Muscle layer of duodenum (tissue), 2 donors: ENCODE measurements around the gene CLTA.
A peak's percentile ranks its signal among the peaks of the same experiment; 100 is the strongest.

ENCODE experiments used
- H3K27ac ChIP-seq: one replicate; pipeline ENCODE4 v1.7.0; 2013; ENCODE audit warnings: mild to moderate bottlenecking, low read length
- H3K27me3 ChIP-seq: one replicate; pipeline ENCODE4 v1.7.0; 2013; ENCODE audit warnings: low read depth, mild to moderate bottlenecking, control low read depth, low read length
- H3K36me3 ChIP-seq, 2 donors: one replicate each; pipeline ENCODE4 v1.7.0; 2013; ENCODE audit warnings: low read length in 2 of 2, control low read depth in 1 of 2, mild to moderate bottlenecking in 1 of 2; ENCODE audit not compliant: insufficient read depth in 2 of 2, control insufficient read depth in 1 of 2
- H3K4me1 ChIP-seq, 2 donors: one replicate each; pipeline ENCODE4 v1.7.0; 2013; ENCODE audit warnings: low read length in 2 of 2, mild to moderate bottlenecking in 2 of 2, control low read depth in 1 of 2, moderate library complexity in 1 of 2; ENCODE audit not compliant: insufficient read depth in 2 of 2, control insufficient read depth in 1 of 2
- H3K4me3 ChIP-seq, 2 donors: one replicate each; pipeline ENCODE4 v1.7.0; 2013; ENCODE audit warnings: low read length in 2 of 2, low read depth in 1 of 2, mild to moderate bottlenecking in 1 of 2
- H3K9me3 ChIP-seq, 2 donors: one replicate each; pipeline ENCODE4 v1.7.0; 2013; ENCODE audit warnings: low read length in 2 of 2, control low read depth in 1 of 2, mild to moderate bottlenecking in 1 of 2; ENCODE audit not compliant: control insufficient read depth in 1 of 2
- donor health status: healthy.

The CLTA gene

GRCh38 chr9:36191290-36191645 lies 547 bp downstream of the CLTA start:
- peak overlapping the region; percentile 84 to 95 for H3K4me3 ChIP-seq
- H3K9me3 ChIP-seq: no peaks in the 10 kb centered on the region
- peak overlapping the region; percentile 93 for H3K27ac ChIP-seq
- peaks cover 23 to 41% of the 10 kb centered on the region in 2 donors for H3K4me1 ChIP-seq
- H3K36me3 ChIP-seq: no peaks in the 10 kb centered on the region
- no peaks in the 10 kb centered on the region for H3K27me3 ChIP-seq

GRCh38 chr9:36191686-36192085 lies 965 bp downstream of the CLTA start:
- Histone ChIP-seq H3K27me3 (no peaks in the 10 kb centered on the region), H3K36me3 (no peaks in the 10 kb centered on the region), H3K4me1 (peaks cover 23 to 41% of the 10 kb centered on the region in 2 donors), H3K9me3 (no peaks in the 10 kb centered on the region), H3K27ac (peak overlapping the region; percentile 93), H3K4me3 (peak overlapping the region; percentile 84 to 95)

DNA sequence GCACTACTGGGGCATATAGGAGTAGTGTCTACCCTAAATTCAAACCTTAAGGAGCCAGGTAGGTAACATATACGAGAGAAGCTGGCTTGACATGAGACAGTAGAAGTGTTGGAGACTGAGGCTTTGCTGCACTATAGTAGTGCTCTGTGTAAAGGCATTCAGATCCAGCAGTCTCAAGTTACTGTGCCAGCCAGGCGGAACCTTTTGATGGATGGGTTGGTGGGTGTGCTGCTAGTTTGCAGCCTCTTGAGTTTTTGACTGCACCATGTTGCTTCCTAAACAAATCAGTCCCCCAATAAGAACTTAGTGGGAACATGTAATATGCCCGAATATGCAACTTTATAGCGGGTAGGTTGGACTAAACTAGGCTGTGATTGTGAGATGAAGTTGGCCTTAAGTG lies 1.5 kb downstream of the CLTA start:
- Histone ChIP-seq H3K27me3 (no peaks in the 10 kb centered on the region), H3K36me3 (no peaks in the 10 kb centered on the region), H3K27ac (peak overlapping the region; percentile 93), H3K4me1 (peaks cover 23 to 41% of the 10 kb centered on the region in 2 donors), H3K9me3 (no peaks in the 10 kb centered on the region), H3K4me3 (peak overlapping the region; percentile 84 to 95)

DNA sequence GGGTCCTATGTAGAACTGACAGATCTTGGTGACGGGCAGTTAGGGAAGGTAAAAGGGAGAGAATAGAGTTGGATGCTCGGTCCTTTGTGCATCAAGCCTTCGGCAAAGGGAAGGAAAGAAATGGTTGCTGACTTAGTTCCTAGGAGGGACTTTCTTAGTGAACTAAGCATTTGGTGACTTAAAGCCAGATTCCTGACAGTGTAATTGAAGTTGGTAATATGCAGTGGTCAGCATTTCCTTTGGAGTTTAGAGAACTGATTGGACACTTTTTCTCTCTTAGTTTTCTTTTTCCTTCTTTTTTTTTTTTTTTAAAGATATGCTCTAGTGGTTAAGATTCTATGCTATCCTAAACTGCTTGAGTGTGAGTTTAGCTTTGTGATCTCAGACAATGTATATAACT lies 2.3 kb downstream of the CLTA start:
- no peaks in the 10 kb centered on the region for H3K27me3 ChIP-seq
- no peak overlapping the region for H3K27ac ChIP-seq
- peaks cover 0 to 5% of the 10 kb centered on the region in 2 donors for H3K36me3 ChIP-seq
- no peaks in the 10 kb centered on the region for H3K9me3 ChIP-seq
- H3K4me3 ChIP-seq: peak overlapping the region; percentile 84 to 95
- peaks cover 23 to 41% of the 10 kb centered on the region in 2 donors for H3K4me1 ChIP-seq

- peaks cover 5 to 15% of the 10 kb centered on the region in 2 donors for H3K36me3 ChIP-seq
- H3K4me1 ChIP-seq: peaks cover 23 to 41% of the 10 kb centered on the region in 2 donors
- H3K27me3 ChIP-seq: no peaks in the 10 kb centered on the region
- H3K9me3 ChIP-seq: no peaks in the 10 kb centered on the region
- no peak overlapping the region for H3K27ac ChIP-seq
- H3K4me3 ChIP-seq: no peak overlapping the region
Measured at GRCh38 chr9:36194326-36195000, 3.7 kb downstream of the CLTA start.

- Histone ChIP-seq H3K27me3 (no peaks in the 10 kb centered on the region), H3K4me3 (no peak overlapping the region), H3K36me3 (peaks cover 82 to 83% of the 10 kb centered on the region in 2 donors), H3K4me1 (peaks cover 4 to 17% of the 10 kb centered on the region in 2 donors), H3K27ac (no peak overlapping the region), H3K9me3 (no peaks in the 10 kb centered on the region)
Measured at GRCh38 chr9:36204906-36205547, 14.3 kb downstream of the CLTA start.

GRCh38 chr9:36207016-36207415 lies 16.3 kb downstream of the CLTA start:
- H3K36me3 ChIP-seq: peaks cover 73 to 83% of the 10 kb centered on the region in 2 donors

GRCh38 chr9:36207546-36208012 lies 16.9 kb downstream of the CLTA start:
- Histone ChIP-seq H3K27ac (no peak overlapping the region), H3K36me3 (peaks cover 73 to 83% of the 10 kb centered on the region in 2 donors), H3K27me3 (no peaks in the 10 kb centered on the region), H3K4me1 (peaks cover 4 to 28% of the 10 kb centered on the region in 2 donors), H3K9me3 (no peaks in the 10 kb centered on the region), H3K4me3 (no peak overlapping the region)

More at GRCh38 chr9:36207016-36207415, 16.3 kb downstream of the CLTA start:
- peaks cover 4 to 28% of the 10 kb centered on the region in 2 donors for H3K4me1 ChIP-seq
- no peaks in the 10 kb centered on the region for H3K27me3 ChIP-seq
- H3K4me3 ChIP-seq: no peak overlapping the region
- H3K9me3 ChIP-seq: no peaks in the 10 kb centered on the region
- H3K27ac ChIP-seq: no peak overlapping the region

DNA sequence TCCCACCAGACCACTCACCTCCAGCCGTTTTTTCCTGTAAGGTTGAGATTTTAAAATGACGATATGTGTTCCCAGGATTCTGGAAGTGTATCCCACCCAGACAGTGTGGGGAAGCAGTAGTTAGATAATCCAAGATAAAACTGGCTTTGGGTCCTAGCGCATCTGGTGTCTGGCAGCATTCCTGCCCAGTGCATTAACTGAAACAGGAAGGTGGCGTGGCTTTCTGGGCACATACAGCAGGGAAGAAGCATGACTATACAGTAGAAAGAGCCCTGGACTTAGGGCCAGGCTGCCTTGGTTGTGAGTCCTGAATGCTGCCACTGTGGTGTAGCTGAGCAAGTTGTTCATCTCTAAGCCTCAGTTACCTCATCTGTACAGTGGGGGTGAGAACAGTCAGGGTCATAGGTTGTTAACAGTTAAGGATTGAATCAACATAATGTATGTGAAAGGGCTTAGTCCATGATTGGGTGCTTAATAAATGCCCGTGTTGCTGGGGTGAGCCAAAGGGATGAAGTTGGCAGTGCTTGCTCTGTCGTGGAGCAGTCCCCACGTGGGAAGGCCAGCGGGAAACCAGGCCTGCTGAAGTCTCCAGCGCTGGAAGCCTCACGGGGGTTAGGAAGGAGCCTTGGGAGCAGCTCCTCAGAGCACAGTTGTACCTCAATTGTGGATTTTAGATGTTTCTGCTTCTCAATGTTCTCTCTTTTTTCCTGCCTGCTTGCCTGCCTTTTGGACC lies 18.0 kb downstream of the CLTA start:
- Histone ChIP-seq H3K27ac (no peak overlapping the region), H3K4me3 (no peak overlapping the region), H3K4me1 (peaks cover 4 to 28% of the 10 kb centered on the region in 2 donors), H3K36me3 (peaks cover 74 to 86% of the 10 kb centered on the region in 2 donors), H3K27me3 (no peaks in the 10 kb centered on the region), H3K9me3 (no peaks in the 10 kb centered on the region)

DNA sequence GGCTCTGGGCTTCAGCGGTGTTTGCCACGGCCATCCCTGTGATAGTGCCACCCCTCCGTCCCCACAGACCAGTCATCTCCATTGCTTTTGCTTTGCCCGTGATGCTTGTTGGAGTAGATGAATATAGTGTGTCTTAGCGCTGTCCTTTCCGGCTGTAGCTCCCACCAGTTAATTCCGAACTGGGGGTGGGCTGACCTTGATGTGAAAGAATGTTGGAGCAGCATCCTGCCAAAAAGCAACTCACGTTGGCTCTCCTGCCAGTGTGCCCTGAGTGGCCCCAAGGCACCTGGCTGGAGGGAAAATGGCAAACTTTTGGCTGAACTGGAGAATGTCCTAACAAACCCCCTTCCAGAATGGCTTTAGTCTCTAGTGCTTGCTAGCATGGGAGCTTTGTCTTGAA lies 20.0 kb downstream of the CLTA start:
- Histone ChIP-seq H3K36me3 (peaks cover 56 to 73% of the 10 kb centered on the region in 2 donors), H3K9me3 (no peaks in the 10 kb centered on the region), H3K27ac (no peak overlapping the region), H3K4me3 (no peak overlapping the region), H3K4me1 (peaks cover 4 to 42% of the 10 kb centered on the region in 2 donors), H3K27me3 (no peaks in the 10 kb centered on the region)

DNA sequence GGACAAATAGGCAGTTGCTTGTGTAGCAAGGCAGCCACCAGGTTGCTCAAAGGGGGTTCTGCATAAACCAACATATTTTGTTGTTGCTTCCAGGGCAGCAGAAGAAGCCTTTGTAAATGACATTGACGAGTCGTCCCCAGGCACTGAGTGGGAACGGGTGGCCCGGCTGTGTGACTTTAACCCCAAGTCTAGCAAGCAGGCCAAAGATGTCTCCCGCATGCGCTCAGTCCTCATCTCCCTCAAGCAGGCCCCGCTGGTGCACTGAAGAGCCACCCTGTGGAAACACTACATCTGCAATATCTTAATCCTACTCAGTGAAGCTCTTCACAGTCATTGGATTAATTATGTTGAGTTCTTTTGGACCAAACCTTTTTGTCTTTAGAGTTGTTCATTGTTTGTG lies 20.8 kb downstream of the CLTA start:
- H3K9me3 ChIP-seq: no peaks in the 10 kb centered on the region
- H3K27ac ChIP-seq: no peak overlapping the region
- H3K4me3 ChIP-seq: no peak overlapping the region
- peaks cover 49 to 71% of the 10 kb centered on the region in 2 donors for H3K36me3 ChIP-seq
- no peaks in the 10 kb centered on the region for H3K27me3 ChIP-seq
- H3K4me1 ChIP-seq: peaks cover 4 to 42% of the 10 kb centered on the region in 2 donors
